Measurements from ENCODE around the gene MARS1.

The MARS1 gene

DNA sequence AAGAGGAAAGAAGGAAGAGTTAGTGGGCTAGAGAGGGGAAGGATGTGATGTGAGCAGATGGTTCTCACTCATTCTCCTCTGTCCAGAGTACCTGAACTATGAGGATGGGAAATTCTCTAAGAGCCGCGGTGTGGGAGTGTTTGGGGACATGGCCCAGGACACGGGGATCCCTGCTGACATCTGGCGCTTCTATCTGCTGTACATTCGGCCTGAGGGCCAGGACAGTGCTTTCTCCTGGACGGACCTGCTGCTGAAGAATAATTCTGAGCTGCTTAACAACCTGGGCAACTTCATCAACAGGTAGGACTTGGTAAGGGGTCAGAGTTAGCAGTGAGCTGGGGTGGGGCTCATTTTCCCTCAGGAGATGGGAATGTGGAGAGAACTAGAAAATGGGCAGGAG lies 24.8 kb downstream of the MARS1 start:
- no peak for TF ChIP-seq TAF1 (IDR thresholded peaks at IDR 0.05; ENCODE audit: borderline replicate concordance, insufficient read depth, low read length)
- TF ChIP-seq, protein P1, sequence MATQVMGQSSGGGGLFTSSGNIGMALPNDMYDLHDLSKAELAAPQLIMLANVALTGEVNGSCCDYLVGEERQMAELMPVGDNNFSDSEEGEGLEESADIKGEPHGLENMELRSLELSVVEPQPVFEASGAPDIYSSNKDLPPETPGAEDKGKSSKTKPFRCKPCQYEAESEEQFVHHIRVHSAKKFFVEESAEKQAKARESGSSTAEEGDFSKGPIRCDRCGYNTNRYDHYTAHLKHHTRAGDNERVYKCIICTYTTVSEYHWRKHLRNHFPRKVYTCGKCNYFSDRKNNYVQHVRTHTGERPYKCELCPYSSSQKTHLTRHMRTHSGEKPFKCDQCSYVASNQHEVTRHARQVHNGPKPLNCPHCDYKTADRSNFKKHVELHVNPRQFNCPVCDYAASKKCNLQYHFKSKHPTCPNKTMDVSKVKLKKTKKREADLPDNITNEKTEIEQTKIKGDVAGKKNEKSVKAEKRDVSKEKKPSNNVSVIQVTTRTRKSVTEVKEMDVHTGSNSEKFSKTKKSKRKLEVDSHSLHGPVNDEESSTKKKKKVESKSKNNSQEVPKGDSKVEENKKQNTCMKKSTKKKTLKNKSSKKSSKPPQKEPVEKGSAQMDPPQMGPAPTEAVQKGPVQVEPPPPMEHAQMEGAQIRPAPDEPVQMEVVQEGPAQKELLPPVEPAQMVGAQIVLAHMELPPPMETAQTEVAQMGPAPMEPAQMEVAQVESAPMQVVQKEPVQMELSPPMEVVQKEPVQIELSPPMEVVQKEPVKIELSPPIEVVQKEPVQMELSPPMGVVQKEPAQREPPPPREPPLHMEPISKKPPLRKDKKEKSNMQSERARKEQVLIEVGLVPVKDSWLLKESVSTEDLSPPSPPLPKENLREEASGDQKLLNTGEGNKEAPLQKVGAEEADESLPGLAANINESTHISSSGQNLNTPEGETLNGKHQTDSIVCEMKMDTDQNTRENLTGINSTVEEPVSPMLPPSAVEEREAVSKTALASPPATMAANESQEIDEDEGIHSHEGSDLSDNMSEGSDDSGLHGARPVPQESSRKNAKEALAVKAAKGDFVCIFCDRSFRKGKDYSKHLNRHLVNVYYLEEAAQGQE (IDR thresholded peaks at IDR 0.05; ENCODE audit: insufficient read depth in 1 of 2, low read depth in 2 of 2, low read length in 2 of 2): no peak
- TF ChIP-seq FOXP2 (optimal IDR thresholded peaks at IDR 0.05; ENCODE audit: borderline replicate concordance, extremely low read depth, extremely low read length, insufficient read depth): no peak
- no peak for TF ChIP-seq SIN3A (IDR thresholded peaks at IDR 0.05; ENCODE audit: borderline replicate concordance, insufficient read depth, low read length)
- TF ChIP-seq POLR2AphosphoS5 (IDR thresholded peaks at IDR 0.05; ENCODE audit: low read depth, low read length): no peak

DNA sequence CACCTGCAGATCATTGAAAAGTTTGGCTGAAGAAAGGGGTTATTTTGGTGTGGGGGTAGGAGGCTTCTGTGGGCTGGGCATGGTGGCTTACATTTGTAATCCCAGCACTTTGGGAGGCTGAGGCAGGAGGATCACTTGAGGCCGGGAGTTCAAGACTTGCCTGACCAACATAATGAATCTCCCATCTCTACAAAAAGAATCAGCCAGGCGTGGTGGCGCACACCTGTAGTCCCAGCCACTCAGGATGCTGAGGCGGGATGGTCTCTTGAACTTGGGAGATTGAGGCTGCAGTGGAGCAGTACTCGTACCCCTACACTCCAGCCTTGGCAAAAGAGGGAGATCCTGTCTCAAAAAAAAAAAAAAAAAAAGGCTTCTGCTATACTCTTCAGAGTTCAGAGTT lies 25.4 kb downstream of the MARS1 start:
- TF ChIP-seq FOXP2 (optimal IDR thresholded peaks at IDR 0.05; ENCODE audit: borderline replicate concordance, extremely low read depth, extremely low read length, insufficient read depth) (no peak), SIN3A (IDR thresholded peaks at IDR 0.05; ENCODE audit: borderline replicate concordance, insufficient read depth, low read length) (no peak), POLR2AphosphoS5 (IDR thresholded peaks at IDR 0.05; ENCODE audit: low read depth, low read length) (no peak; the same call in 1 of the 2 replicates), TAF1 (IDR thresholded peaks at IDR 0.05; ENCODE audit: borderline replicate concordance, insufficient read depth, low read length) (no peak)
- TF ChIP-seq, protein P1 (IDR thresholded peaks at IDR 0.05; ENCODE audit: insufficient read depth in 1 of 2, low read depth in 2 of 2, low read length in 2 of 2): no peak

DNA sequence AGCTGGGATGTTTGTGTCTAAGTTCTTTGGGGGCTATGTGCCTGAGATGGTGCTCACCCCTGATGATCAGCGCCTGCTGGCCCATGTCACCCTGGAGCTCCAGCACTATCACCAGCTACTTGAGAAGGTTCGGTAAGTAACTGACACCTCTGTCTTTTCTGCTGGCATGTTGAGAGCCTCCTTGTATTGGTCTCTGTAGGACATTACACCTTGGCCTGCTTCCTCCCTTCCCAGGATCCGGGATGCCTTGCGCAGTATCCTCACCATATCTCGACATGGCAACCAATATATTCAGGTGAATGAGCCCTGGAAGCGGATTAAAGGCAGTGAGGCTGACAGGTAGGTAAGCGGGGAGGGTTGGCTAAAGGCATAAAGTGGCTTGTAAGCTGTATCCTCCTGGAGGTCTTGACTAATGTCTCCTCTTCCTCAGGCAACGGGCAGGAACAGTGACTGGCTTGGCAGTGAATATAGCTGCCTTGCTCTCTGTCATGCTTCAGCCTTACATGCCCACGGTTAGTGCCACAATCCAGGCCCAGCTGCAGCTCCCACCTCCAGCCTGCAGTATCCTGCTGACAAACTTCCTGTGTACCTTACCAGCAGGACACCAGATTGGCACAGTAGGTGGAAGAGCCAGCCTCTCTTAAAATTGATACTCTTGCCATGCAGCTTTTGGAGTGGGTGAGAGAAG lies 27.0 kb downstream of the MARS1 start:
- TF ChIP-seq SIN3A (IDR thresholded peaks at IDR 0.05; ENCODE audit: borderline replicate concordance, insufficient read depth, low read length) (no peak), TAF1 (IDR thresholded peaks at IDR 0.05; ENCODE audit: borderline replicate concordance, insufficient read depth, low read length) (no peak), FOXP2 (optimal IDR thresholded peaks at IDR 0.05; ENCODE audit: borderline replicate concordance, extremely low read depth, extremely low read length, insufficient read depth) (no peak)
- TF ChIP-seq, protein P1 (IDR thresholded peaks at IDR 0.05; ENCODE audit: insufficient read depth in 1 of 2, low read depth in 2 of 2, low read length in 2 of 2): no peak

DNA sequence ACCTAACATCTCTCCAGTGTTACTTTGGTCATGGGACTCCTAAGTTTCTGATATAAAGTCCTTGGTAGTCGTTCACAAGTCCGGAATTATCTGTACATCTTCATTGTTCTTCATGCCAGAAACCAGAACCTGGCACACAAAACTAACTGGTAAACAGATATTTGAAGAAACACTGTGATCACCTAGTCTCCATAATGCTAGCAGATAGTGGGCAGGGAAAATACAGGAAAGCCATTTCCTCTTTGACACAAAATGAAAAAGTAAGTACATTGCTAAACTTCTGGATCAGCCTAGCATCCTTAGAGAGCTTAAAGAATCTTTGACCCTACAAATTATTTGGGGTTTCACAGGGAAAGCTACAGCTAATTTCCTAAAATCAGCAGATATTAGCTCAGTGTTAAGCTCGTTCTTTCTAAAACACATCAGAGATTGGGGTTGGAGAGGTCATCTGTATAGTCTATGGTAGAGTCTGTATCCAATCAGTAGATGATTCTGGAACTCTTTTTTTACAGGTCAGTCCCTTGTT lies 27.6 kb downstream of the MARS1 start:
- TF ChIP-seq, protein P1 (IDR thresholded peaks at IDR 0.05; ENCODE audit: insufficient read depth in 1 of 2, low read depth in 2 of 2, low read length in 2 of 2): no peak
- TF ChIP-seq POLR2AphosphoS5 (IDR thresholded peaks at IDR 0.05; ENCODE audit: low read depth, low read length): no peak; the same call in 1 of the 2 replicates
- no peak for TF ChIP-seq TAF1 (IDR thresholded peaks at IDR 0.05; ENCODE audit: borderline replicate concordance, insufficient read depth, low read length)
- no peak for TF ChIP-seq SIN3A (IDR thresholded peaks at IDR 0.05; ENCODE audit: borderline replicate concordance, insufficient read depth, low read length)
- no peak for TF ChIP-seq FOXP2 (optimal IDR thresholded peaks at IDR 0.05; ENCODE audit: borderline replicate concordance, extremely low read depth, extremely low read length, insufficient read depth)
